ENCODE results near the gene VWC2L. TPM values are rescaled to one million over a fixed set of nuclear protein-coding genes. Genes with fewer than 3 reads are reported as not detected.

Gene VWC2L
- total and polyA plus RNA-seq, 9 donors, result 0.11 TPM; not detected in 8

DNA sequence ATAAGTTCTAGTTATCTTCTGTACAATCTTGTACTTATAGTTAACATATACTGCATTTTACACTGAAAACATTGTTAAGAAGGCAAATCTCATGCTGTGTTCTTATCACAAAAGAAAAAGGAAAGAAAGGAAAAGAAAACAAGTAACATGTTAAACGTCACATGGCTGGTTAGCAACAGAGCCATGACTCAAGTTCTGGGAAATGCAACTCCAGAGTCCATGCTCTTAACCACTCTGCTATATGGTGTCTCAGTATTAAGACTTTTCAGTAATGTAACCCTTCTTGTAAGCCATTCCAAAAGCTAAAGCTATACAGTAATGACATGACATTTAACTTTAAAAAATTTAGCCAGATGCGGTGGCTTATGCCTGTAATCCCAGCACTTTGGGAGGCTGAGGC lies 217.2 kb downstream of the VWC2L start:
- H3K27ac ChIP-seq, result no peak overlapping the region
- H3K4me3 ChIP-seq, result no peak overlapping the region
- no peak for DNase-seq
- WGBS, 3 donors, result 58 to 76% (median 67%) methylated on average over 2 of the region's 2 CpGs
- no peaks in the 10 kb centered on the region for H3K9me3 ChIP-seq
- no peaks in the 10 kb centered on the region for H3K36me3 ChIP-seq
- TF ChIP-seq EP300 (IDR thresholded peaks at IDR 0.05) (no peak), POLR2A (IDR thresholded peaks at IDR 0.05) (no peak)
- TF ChIP-seq, protein P1, sequence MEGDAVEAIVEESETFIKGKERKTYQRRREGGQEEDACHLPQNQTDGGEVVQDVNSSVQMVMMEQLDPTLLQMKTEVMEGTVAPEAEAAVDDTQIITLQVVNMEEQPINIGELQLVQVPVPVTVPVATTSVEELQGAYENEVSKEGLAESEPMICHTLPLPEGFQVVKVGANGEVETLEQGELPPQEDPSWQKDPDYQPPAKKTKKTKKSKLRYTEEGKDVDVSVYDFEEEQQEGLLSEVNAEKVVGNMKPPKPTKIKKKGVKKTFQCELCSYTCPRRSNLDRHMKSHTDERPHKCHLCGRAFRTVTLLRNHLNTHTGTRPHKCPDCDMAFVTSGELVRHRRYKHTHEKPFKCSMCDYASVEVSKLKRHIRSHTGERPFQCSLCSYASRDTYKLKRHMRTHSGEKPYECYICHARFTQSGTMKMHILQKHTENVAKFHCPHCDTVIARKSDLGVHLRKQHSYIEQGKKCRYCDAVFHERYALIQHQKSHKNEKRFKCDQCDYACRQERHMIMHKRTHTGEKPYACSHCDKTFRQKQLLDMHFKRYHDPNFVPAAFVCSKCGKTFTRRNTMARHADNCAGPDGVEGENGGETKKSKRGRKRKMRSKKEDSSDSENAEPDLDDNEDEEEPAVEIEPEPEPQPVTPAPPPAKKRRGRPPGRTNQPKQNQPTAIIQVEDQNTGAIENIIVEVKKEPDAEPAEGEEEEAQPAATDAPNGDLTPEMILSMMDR (IDR thresholded peaks at IDR 0.05), result no peak
- intact Hi-C loops (cut with DNase I), result no loop called here
- no peaks in the 10 kb centered on the region for H3K4me1 ChIP-seq (ENCODE audit: insufficient read depth)
- H3K27me3 ChIP-seq, result no peaks in the 10 kb centered on the region

Measured in ovary (tissue), 9 donors.